ENCODE measurements around the gene THEMIS.

DNA sequence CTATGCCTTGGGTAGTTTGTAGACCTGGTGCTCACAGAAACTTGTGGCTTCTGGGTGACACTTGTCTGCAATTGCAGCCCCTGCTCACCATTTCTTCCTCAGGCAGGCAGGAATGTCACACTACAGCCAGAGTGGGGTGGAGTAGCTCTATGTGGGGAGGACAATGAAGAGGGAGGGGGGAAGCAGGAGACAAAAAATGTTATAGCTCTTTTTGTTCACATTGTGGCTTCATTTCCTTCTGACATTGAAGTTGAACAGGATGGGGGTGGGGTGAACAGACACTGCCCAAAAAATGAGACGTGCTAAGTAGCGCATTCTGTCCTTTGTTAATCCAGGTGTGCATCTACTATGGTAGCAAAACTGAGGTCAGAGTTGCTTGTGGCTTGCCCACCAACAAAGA is at the start of gene THEMIS:
- TF ChIP-seq, protein P1, sequence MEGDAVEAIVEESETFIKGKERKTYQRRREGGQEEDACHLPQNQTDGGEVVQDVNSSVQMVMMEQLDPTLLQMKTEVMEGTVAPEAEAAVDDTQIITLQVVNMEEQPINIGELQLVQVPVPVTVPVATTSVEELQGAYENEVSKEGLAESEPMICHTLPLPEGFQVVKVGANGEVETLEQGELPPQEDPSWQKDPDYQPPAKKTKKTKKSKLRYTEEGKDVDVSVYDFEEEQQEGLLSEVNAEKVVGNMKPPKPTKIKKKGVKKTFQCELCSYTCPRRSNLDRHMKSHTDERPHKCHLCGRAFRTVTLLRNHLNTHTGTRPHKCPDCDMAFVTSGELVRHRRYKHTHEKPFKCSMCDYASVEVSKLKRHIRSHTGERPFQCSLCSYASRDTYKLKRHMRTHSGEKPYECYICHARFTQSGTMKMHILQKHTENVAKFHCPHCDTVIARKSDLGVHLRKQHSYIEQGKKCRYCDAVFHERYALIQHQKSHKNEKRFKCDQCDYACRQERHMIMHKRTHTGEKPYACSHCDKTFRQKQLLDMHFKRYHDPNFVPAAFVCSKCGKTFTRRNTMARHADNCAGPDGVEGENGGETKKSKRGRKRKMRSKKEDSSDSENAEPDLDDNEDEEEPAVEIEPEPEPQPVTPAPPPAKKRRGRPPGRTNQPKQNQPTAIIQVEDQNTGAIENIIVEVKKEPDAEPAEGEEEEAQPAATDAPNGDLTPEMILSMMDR (IDR thresholded peaks at IDR 0.05) = no peak
- no peak for TF ChIP-seq POLR2A (IDR thresholded peaks at IDR 0.05)

All from Peyer's patch (tissue), 4 donors.